ENCODE measurements around the gene PTK6.
"Not testable (repeated sequence)": the region's sequence is repeated elsewhere in the genome, so short reads cannot be mapped to it uniquely, and the experiment has no call there.

PTK6 gene

GRCh38 chr20:63568986-63569949, 32.1 kb upstream of the PTK6 start:
- peak; percentile 76 for DNase-seq

- no peak for DNase-seq
These were observed 31.2 kb upstream of the PTK6 start for GRCh38 chr20:63568170-63568981.

GRCh38 chr20:63567386-63568169, 30.4 kb upstream of the PTK6 start:
- DNase-seq: no peak

- DNase-seq: no peak
These were observed 29.9 kb upstream of the PTK6 start for GRCh38 chr20:63567136-63567385.

- DNase-seq: no peak
These were observed 29.4 kb upstream of the PTK6 start for GRCh38 chr20:63566395-63567135.

- no peak for DNase-seq
These were observed 28.6 kb upstream of the PTK6 start for GRCh38 chr20:63565699-63566335.

GRCh38 chr20:63565021-63565698, 28.0 kb upstream of the PTK6 start:
- no peak for DNase-seq

- DNase-seq: no peak
These were observed 27.0 kb upstream of the PTK6 start for GRCh38 chr20:63564036-63564810.

GRCh38 chr20:63563225-63563935, 26.2 kb upstream of the PTK6 start:
- DNase-seq: no peak

- DNase-seq: no peak
These were observed 25.5 kb upstream of the PTK6 start for GRCh38 chr20:63562461-63563224.

- no peak for DNase-seq
These were observed 24.6 kb upstream of the PTK6 start for GRCh38 chr20:63561624-63562396.

GRCh38 chr20:63560856-63561609, 23.9 kb upstream of the PTK6 start:
- DNase-seq: no peak

GRCh38 chr20:63560333-63560805, 23.2 kb upstream of the PTK6 start:
- no peak for DNase-seq

GRCh38 chr20:63559485-63560332, 22.5 kb upstream of the PTK6 start:
- DNase-seq: not testable (repeated sequence)

GRCh38 chr20:63558804-63559484, 21.8 kb upstream of the PTK6 start:
- no peak for DNase-seq

- no peak for DNase-seq
These were observed 20.3 kb upstream of the PTK6 start for GRCh38 chr20:63557481-63557891.

Data from SHP77 treated with DMSO at 0.1 percent for 48 hours (cell line).